Measurements from ENCODE around the gene UNC5A.

UNC5A gene

DNA sequence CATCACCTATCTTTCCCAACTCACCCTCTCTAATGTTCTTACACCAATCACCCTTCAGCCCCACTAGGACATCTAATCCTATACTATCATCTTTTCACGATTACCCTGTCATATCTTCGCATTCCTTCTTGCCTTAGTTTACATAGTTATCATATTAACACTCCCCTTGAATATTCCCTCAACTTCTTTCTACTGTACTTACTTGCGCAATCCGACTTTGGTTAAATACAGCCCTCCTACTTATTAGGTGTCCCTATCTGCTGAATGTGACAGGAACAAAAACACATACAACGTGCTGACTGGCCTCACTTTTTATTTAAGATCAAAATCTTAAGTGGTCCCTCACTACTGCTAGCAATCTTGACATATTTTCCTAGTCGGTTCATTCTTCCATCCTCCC, 108.3 kb downstream of the UNC5A start:
- TF ChIP-seq CTCF (IDR thresholded peaks at IDR 0.05; ENCODE audit: unreplicated experiment in 3 of 3): no peak

DNA sequence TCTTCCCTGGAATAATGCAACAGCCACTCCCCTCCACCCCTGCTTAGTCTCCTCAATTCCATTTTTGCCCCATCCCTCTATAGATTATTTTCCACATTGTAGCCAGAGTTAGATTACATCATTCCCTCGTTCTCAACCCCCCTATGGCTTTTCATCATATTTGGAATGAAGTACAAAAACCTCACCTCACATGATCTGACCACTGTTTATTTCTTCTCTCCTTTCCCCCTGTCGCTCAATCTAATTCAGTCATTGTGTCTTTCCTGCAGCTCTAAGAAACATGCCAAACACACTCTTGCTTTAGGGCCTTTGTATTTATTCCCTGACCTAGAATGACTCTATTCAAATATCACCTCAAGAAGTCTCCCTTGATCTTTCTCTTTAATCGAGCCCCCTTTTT, 111.4 kb downstream of the UNC5A start:
- no peak for TF ChIP-seq CTCF (IDR thresholded peaks at IDR 0.05; ENCODE audit: unreplicated experiment in 3 of 3)
- no peaks in the 10 kb centered on the region for H3K9me3 Mint-ChIP-seq
- peaks cover 36% of the 10 kb centered on the region for H3K36me3 Mint-ChIP-seq (ENCODE audit: low read depth)
- H3K4me3 Mint-ChIP-seq: no peak overlapping the region
- no peaks in the 10 kb centered on the region for H3K4me1 Mint-ChIP-seq
- H3K27me3 Mint-ChIP-seq (ENCODE audit: low read depth): no peaks in the 10 kb centered on the region
- H3K27ac Mint-ChIP-seq: no peak overlapping the region

More for the DNA sequence above, 108.3 kb downstream of the UNC5A start:
- Mint-ChIP-seq H3K27me3 (ENCODE audit: low read depth) (no peaks in the 10 kb centered on the region), H3K27ac (no peak overlapping the region), H3K9me3 (no peaks in the 10 kb centered on the region), H3K4me1 (no peaks in the 10 kb centered on the region), H3K4me3 (no peak overlapping the region), H3K36me3 (ENCODE audit: low read depth) (peaks cover 20% of the 10 kb centered on the region)

DNA sequence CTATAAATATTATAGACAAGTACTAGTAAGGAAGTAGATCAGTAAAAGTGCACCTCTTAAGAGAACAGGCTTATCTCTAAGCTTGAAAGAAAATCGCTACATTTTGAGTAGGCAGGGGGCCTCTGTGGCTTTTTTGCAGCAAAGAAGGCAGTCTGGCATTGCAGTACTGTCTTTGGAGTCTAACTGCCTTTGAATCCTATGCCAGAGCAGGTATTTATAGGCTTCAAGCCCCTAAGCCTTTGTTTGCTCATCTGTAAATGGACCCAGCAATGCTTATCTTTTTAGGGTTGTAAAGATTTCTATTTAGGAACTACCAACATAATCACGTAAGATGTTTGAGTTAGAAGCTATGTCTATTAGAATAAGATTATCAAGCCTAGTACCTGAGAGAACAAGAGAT, 112.5 kb downstream of the UNC5A start:
- H3K4me3 Mint-ChIP-seq: no peak overlapping the region
- TF ChIP-seq CTCF (IDR thresholded peaks at IDR 0.05; ENCODE audit: unreplicated experiment in 3 of 3): no peak
- H3K9me3 Mint-ChIP-seq: no peaks in the 10 kb centered on the region
- H3K27ac Mint-ChIP-seq: no peak overlapping the region
- peaks cover 36% of the 10 kb centered on the region for H3K36me3 Mint-ChIP-seq (ENCODE audit: low read depth)
- H3K27me3 Mint-ChIP-seq (ENCODE audit: low read depth): no peaks in the 10 kb centered on the region
- no peaks in the 10 kb centered on the region for H3K4me1 Mint-ChIP-seq

- Mint-ChIP-seq H3K4me3 (no peak overlapping the region), H3K9me3 (no peaks in the 10 kb centered on the region), H3K4me1 (no peaks in the 10 kb centered on the region), H3K36me3 (ENCODE audit: low read depth) (peaks cover 49% of the 10 kb centered on the region), H3K27me3 (ENCODE audit: low read depth) (no peaks in the 10 kb centered on the region), H3K27ac (no peak overlapping the region)
- TF ChIP-seq CTCF (IDR thresholded peaks at IDR 0.05; ENCODE audit: unreplicated experiment in 3 of 3): no peak
Observed at GRCh38 chr5:176927562-176927961, 117.2 kb downstream of the UNC5A start.

DNA sequence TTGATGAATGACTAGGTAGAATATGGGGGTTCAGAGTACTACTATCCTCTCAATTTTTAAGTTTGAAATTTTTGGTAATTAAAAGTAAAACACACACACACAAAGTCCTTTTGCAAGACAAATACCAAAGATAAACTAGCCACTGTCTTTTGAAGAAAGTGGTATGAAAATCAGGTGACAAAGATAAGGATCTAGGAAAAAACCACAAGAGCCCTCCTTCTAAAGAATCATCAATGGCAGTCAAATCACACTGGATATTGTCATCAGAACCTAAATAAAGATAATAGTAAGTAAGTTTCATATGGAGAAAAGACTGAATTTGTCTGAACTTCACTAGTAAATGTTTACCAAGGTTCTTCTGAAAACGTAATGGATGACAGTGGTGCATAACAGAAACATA, 119.3 kb downstream of the UNC5A start:
- no peaks in the 10 kb centered on the region for H3K27me3 Mint-ChIP-seq (ENCODE audit: low read depth)
- no peaks in the 10 kb centered on the region for H3K9me3 Mint-ChIP-seq
- H3K4me1 Mint-ChIP-seq: no peaks in the 10 kb centered on the region
- TF ChIP-seq CTCF (IDR thresholded peaks at IDR 0.05; ENCODE audit: unreplicated experiment in 3 of 3): no peak
- H3K4me3 Mint-ChIP-seq: no peak overlapping the region
- peaks cover 44% of the 10 kb centered on the region for H3K36me3 Mint-ChIP-seq (ENCODE audit: low read depth)
- no peak overlapping the region for H3K27ac Mint-ChIP-seq

Data from nephron (organoid).